Keratinocyte (primary cell): ENCODE measurements around the gene AKIRIN1. TPM values are rescaled to one million over a fixed set of nuclear protein-coding genes. Genes with fewer than 3 reads are reported as not detected.

Source experiments
- DNase-seq: peaks from one replicate; pipeline ENCODE4 v3.0.0-alpha.2; 2011; ENCODE audit warnings: low read depth, missing footprints, low spot score
- FAIRE-seq: peaks from 2 replicates; lab custom pipeline; 2011; peaks lifted over from hg19 to GRCh38; lab: Jason Lieb, UNC
- H2AFZ ChIP-seq: 2 replicates; pipeline ENCODE4 v1.6.0; 2012; ENCODE audit warnings: low read length, control low read depth, inconsistent platforms; ENCODE audit not compliant: control insufficient read depth
- H3K27ac ChIP-seq: 2 replicates; pipeline ENCODE4 v1.5.1; 2011; ENCODE audit warnings: low read length; ENCODE audit not compliant: control insufficient read depth, insufficient read depth
- H3K27me3 ChIP-seq: 3 replicates; pipeline ENCODE4 v1.6.0; 2011; ENCODE audit warnings: low read length; ENCODE audit not compliant: control insufficient read depth, insufficient read depth; ENCODE audit errors: extremely low read depth
- H3K36me3 ChIP-seq, 2 experiments: 2 replicates in 1 of 2; 3 replicates in 1 of 2; pipeline ENCODE4 v1.5.1; 2011; ENCODE audit warnings: low read length in 2 of 2, mild to moderate bottlenecking in 1 of 2; ENCODE audit not compliant: control insufficient read depth in 2 of 2, insufficient read depth in 2 of 2; ENCODE audit errors: extremely low read depth in 1 of 2
- H3K4me1 ChIP-seq: 3 replicates; pipeline ENCODE4 v1.5.1; 2011; ENCODE audit warnings: low read length; ENCODE audit not compliant: control insufficient read depth, insufficient read depth; ENCODE audit errors: extremely low read depth
- H3K4me2 ChIP-seq: 3 replicates; pipeline ENCODE4 v1.6.0; 2011; ENCODE audit warnings: low read depth, low read length; ENCODE audit not compliant: control insufficient read depth, insufficient read depth; ENCODE audit errors: extremely low read depth
- H3K4me3 ChIP-seq, 3 experiments: fragments of 200-600 bp in 1 of 3; sonication (generic) in 1 of 3; 2 replicates in 2 of 3; 3 replicates in 1 of 3; pipeline ENCODE4 v1.5.1; 2011 to 2016; ENCODE audit warnings: low read length in 3 of 3, mild to moderate bottlenecking in 3 of 3, control low read depth in 2 of 3, inconsistent platforms in 1 of 3, low read depth in 1 of 3, mixed read lengths in 1 of 3, mixed run types in 1 of 3, moderate library complexity in 1 of 3; ENCODE audit not compliant: control insufficient read depth in 2 of 3, insufficient read depth in 2 of 3; ENCODE audit errors: extremely low read depth in 1 of 3
- H3K79me2 ChIP-seq: 2 replicates; pipeline ENCODE4 v1.6.0; 2012; ENCODE audit warnings: low read length; ENCODE audit not compliant: control insufficient read depth, insufficient read depth
- H3K9ac ChIP-seq: 3 replicates; pipeline ENCODE4 v1.6.0; 2011; ENCODE audit warnings: low read length; ENCODE audit not compliant: control insufficient read depth, insufficient read depth; ENCODE audit errors: extremely low read depth
- H3K9me1 ChIP-seq: 3 replicates; pipeline ENCODE4 v1.6.0; 2011; ENCODE audit warnings: low read length; ENCODE audit not compliant: control insufficient read depth, insufficient read depth; ENCODE audit errors: extremely low read depth
- H3K9me3 ChIP-seq: 2 replicates; pipeline ENCODE4 v1.5.1; 2012; ENCODE audit warnings: low read depth, low read length; ENCODE audit not compliant: control insufficient read depth
- H4K20me1 ChIP-seq: 3 replicates; pipeline ENCODE4 v1.6.0; 2011; ENCODE audit warnings: low read length; ENCODE audit not compliant: control insufficient read depth, insufficient read depth; ENCODE audit errors: extremely low read depth
- CTCF ChIP-seq, 3 experiments: IDR thresholded peaks in 1 of 3; conservative IDR thresholded peaks in 1 of 3; optimal IDR thresholded peaks in 1 of 3; 2 replicates in 2 of 3; 3 replicates in 1 of 3; pipeline versions ENCODE3 to v1.5.1; 2011; ENCODE audit warnings: low read length in 3 of 3, mild to moderate bottlenecking in 3 of 3, moderate library complexity in 2 of 3, control low read depth in 1 of 3, inconsistent platforms in 1 of 3; ENCODE audit not compliant: insufficient read depth in 2 of 3; ENCODE audit errors: extremely low read depth in 1 of 3
- EZH2 ChIP-seq: IDR thresholded peaks from one replicate; pipeline ENCODE4 v1.6.1; 2012; ENCODE audit warnings: inconsistent platforms, mild to moderate bottlenecking, low read length, moderate library complexity
- dilution Hi-C: fragments of 300-500 bp; cut with MboI; formaldehyde crosslinking; loops from one replicate; pipeline ENCODE4 v1.7.0; 2020; ENCODE audit warnings: low sequenced_read_pairs; ENCODE audit not compliant: extremely low pct_ligation_motif_present
- polyA minus RNA-seq, 3 experiments: library from RNA; depleted of rRNA, polyadenylated mRNA; stranded (reverse); fragments of >200 nt; gene quantifications; 1 replicate in 1 of 3; 2 replicates in 1 of 3; 3 replicates in 1 of 3; pipeline ENCODE4 v1.2.3, GENCODE V29; 2011
- polyA plus RNA-seq, 5 experiments: library from polyadenylated mRNA; depleted of rRNA in 3 of 5; stranded (reverse) in 3 of 5; stranded (forward) in 1 of 5; unstranded in 1 of 5; fragments of >200 nt; gene quantifications; 1 replicate in 1 of 5; 2 replicates in 3 of 5; 3 replicates in 1 of 5; pipeline versions ENCODE4 v1.2.1 to v1.2.3, GENCODE V29; 2011 to 2012; ENCODE audit warnings: missing spikeins in 2 of 5, low read depth in 1 of 5, low replicate concordance in 1 of 5

AKIRIN1 gene
- polyA plus RNA-seq: 68.4 to 111 TPM (median 82.3 TPM) in 3 replicates
- polyA plus RNA-seq (2011; ENCODE audit: low read depth): 52.3 TPM
- polyA plus RNA-seq (2011; cell fraction: cytosol; rRNA removed): 56.7 and 125 TPM in 2 replicates
- 57.9 and 60.9 TPM in 2 replicates for polyA plus RNA-seq (2011; cell fraction: nucleus; rRNA removed)
- 51.4 and 58.3 TPM in 2 replicates for polyA plus RNA-seq (2012; ENCODE audit: low replicate concordance)
- polyA minus RNA-seq: 14.7 to 64.4 TPM (median 43.6 TPM) in 3 replicates
- 78.5 TPM for polyA minus RNA-seq (2011; cell fraction: cytosol; rRNA and poly(A)+ RNA removed)
- 36.7 and 52.9 TPM in 2 replicates for polyA minus RNA-seq (2011; cell fraction: nucleus; rRNA and poly(A)+ RNA removed)

- no peaks in the 10 kb centered on the region for H3K9me1 ChIP-seq
- H3K4me2 ChIP-seq: peak within 1 kb of the TSS; percentile 94
- DNase-seq: peak; percentile 57
- TF ChIP-seq EZH2 (no peak), CTCF (optimal IDR thresholded peaks at IDR 0.05 in 1 of 3, IDR thresholded peaks at IDR 0.05 in 1 of 3, conservative IDR thresholded peaks at IDR 0.05 in 1 of 3; ENCODE audit: extremely low read depth in 1 of 3, insufficient read depth in 2 of 3, low read length in 3 of 3) (no peak)
- H2AFZ ChIP-seq: peak within 1 kb of the TSS; percentile 59
- H4K20me1 ChIP-seq: peaks cover 23% of the 10 kb centered on the region
- peak within 1 kb of the TSS; percentile 82 for H3K27ac ChIP-seq
- peak within 1 kb of the TSS; percentile 89 for H3K9ac ChIP-seq
- no peaks in the 10 kb centered on the region for H3K9me3 ChIP-seq
- H3K27me3 ChIP-seq: no peaks in the 10 kb centered on the region
- dilution Hi-C loops: no loop called here
- peak; percentile 9 for FAIRE-seq
- H3K36me3 ChIP-seq: peaks cover 5 to 10% of the 10 kb centered on the region in 2 experiments
- H3K4me1 ChIP-seq: peaks cover 33% of the 10 kb centered on the region
- peaks cover 50% of the 10 kb centered on the region for H3K79me2 ChIP-seq
- H3K4me3 ChIP-seq: peak within 1 kb of the TSS; percentile 80 to 90 (median 85)
Measured at GRCh38 chr1:38990738-38991637, at the start of gene AKIRIN1. Gene AKIRIN1, plus strand, starts transcription at chr1:38991276. Its CDS starts 105 bp downstream, at chr1:38991381.

GRCh38 chr1:38941527-38942019 is 49.5 kb upstream of the AKIRIN1 start, which contains the start of gene RHBDL2:
Gene RHBDL2, minus strand, starts transcription at chr1:38941830. Its CDS starts 22,618 bp downstream, at chr1:38919212.
- peak within 1 kb of the TSS; percentile 75 to 82 (median 76) for H3K4me3 ChIP-seq
- no peak for DNase-seq
- H3K4me2 ChIP-seq: peak within 1 kb of the TSS; percentile 88
- H3K9me3 ChIP-seq: no peaks in the 10 kb centered on the region
- no peaks in the 10 kb centered on the region for H3K36me3 ChIP-seq
- H3K9me1 ChIP-seq: no peaks in the 10 kb centered on the region
- dilution Hi-C loops: no loop called here
- H3K27ac ChIP-seq: peak within 1 kb of the TSS; percentile 51
- no peaks in the 10 kb centered on the region for H4K20me1 ChIP-seq
- no peaks in the 10 kb centered on the region for H3K27me3 ChIP-seq
- H3K9ac ChIP-seq: peak within 1 kb of the TSS; percentile 79
- H2AFZ ChIP-seq: peak within 1 kb of the TSS; percentile 93
- H3K4me1 ChIP-seq: peaks cover 8% of the 10 kb centered on the region
- TF ChIP-seq CTCF (optimal IDR thresholded peaks at IDR 0.05 in 1 of 3, IDR thresholded peaks at IDR 0.05 in 1 of 3, conservative IDR thresholded peaks at IDR 0.05 in 1 of 3; ENCODE audit: extremely low read depth in 1 of 3, insufficient read depth in 2 of 3, low read length in 3 of 3) (no peak), EZH2 (no peak)
- FAIRE-seq: peak; percentile 53
- H3K79me2 ChIP-seq: peaks cover 16% of the 10 kb centered on the region
